Mucosa of descending colon (tissue), 3 donors: ENCODE data around the gene ST8SIA5. TPM values are rescaled to one million over a fixed set of nuclear protein-coding genes. Genes with fewer than 3 reads are reported as not detected.

ENCODE experiments used
- ATAC-seq: fragments of 200-7000 bp; cut with Tn5 transposase; one replicate; pipeline ENCODE4 v1.9.1; 2020; ENCODE audit warnings: mild to moderate bottlenecking, moderate library complexity
- DNase-seq, 3 donors: peaks; one replicate each; pipeline ENCODE4 v3.0.0-alpha.2; 2020
- H3K36me3 ChIP-seq: fragments of 200-600 bp; one replicate; pipeline ENCODE4 v1.8.0; 2021; ENCODE audit warnings: low read depth, mild to moderate bottlenecking
- H3K4me1 ChIP-seq: fragments of 200-600 bp; one replicate; pipeline ENCODE4 v1.8.0; 2021; ENCODE audit warnings: low read depth, mild to moderate bottlenecking
- H3K4me3 ChIP-seq: fragments of 200-600 bp; one replicate; pipeline ENCODE4 v1.8.0; 2021; ENCODE audit warnings: mild to moderate bottlenecking
- H3K9me3 ChIP-seq: fragments of 200-600 bp; one replicate; pipeline ENCODE4 v1.8.0; 2021; ENCODE audit warnings: mild to moderate bottlenecking
- intact Hi-C, 2 donors: fragments of 100-400 bp; cut with DNase I in 1 of 2; cut with micrococcal nuclease in 1 of 2; formaldehyde crosslinking; loops; one replicate each; pipeline versions ENCODE4 v1.11.0 to v1.11.1; 2022; cut with DNase I, micrococcal nuclease
- total RNA-seq, 3 donors: library from RNA; stranded (reverse); fragmentation: NEBNext Ultra II Directional in 2 of 3; extraction: Animal tissue kit (Norgen Biotek cat#: 25700) in 2 of 3; gene quantifications; one replicate each; pipeline versions ENCODE4 v1.2.1 to v1.2.4, GENCODE V29; 2021 to 2023
- TF ChIP-seq, protein P1 (sequence below): fragments of 200-600 bp; IDR thresholded peaks from one replicate; pipeline ENCODE4 v1.8.0; 2022; ENCODE audit warnings: antibody characterized with exemption, mild to moderate bottlenecking
- donor health status: DM: no; HTN: no; CAD: no; lungs with moderate emphysema.
- donor health status: DM: no; HTN: no; CAD: no.
- donor health status: DM: no; HTN: yes; CAD: no.

ST8SIA5 gene
- total RNA-seq, 3 donors from 2014 or later, result 0.20 to 0.66 (median 0.24) TPM

GRCh38 chr18:46700066-46700824 lies 56.6 kb downstream of the ST8SIA5 start:
- Histone ChIP-seq H3K9me3 (no peaks in the 10 kb centered on the region), H3K4me1 (no peaks in the 10 kb centered on the region), H3K4me3 (no peak overlapping the region), H3K36me3 (no peaks in the 10 kb centered on the region)
- TF ChIP-seq, protein P1, sequence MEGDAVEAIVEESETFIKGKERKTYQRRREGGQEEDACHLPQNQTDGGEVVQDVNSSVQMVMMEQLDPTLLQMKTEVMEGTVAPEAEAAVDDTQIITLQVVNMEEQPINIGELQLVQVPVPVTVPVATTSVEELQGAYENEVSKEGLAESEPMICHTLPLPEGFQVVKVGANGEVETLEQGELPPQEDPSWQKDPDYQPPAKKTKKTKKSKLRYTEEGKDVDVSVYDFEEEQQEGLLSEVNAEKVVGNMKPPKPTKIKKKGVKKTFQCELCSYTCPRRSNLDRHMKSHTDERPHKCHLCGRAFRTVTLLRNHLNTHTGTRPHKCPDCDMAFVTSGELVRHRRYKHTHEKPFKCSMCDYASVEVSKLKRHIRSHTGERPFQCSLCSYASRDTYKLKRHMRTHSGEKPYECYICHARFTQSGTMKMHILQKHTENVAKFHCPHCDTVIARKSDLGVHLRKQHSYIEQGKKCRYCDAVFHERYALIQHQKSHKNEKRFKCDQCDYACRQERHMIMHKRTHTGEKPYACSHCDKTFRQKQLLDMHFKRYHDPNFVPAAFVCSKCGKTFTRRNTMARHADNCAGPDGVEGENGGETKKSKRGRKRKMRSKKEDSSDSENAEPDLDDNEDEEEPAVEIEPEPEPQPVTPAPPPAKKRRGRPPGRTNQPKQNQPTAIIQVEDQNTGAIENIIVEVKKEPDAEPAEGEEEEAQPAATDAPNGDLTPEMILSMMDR, result no peak
- DNase-seq (no peak), ATAC-seq (no peak)
- intact Hi-C loops, result no loop called here

- no peak for ATAC-seq
- no peak for DNase-seq
- Histone ChIP-seq H3K36me3 (no peaks in the 10 kb centered on the region), H3K9me3 (no peaks in the 10 kb centered on the region), H3K4me1 (no peaks in the 10 kb centered on the region), H3K4me3 (no peak overlapping the region)
- TF ChIP-seq, protein P1, result no peak
- intact Hi-C loops, result no loop called here
Measured at GRCh38 chr18:46696702-46697101, 60.2 kb downstream of the ST8SIA5 start.

- no peaks in the 10 kb centered on the region for H3K9me3 ChIP-seq
- no peaks in the 10 kb centered on the region for H3K4me1 ChIP-seq
- no peaks in the 10 kb centered on the region for H3K36me3 ChIP-seq
- ATAC-seq (no peak), DNase-seq (no peak)
- intact Hi-C loops, result no loop called here
- TF ChIP-seq, protein P1, result no peak
- H3K4me3 ChIP-seq, result no peak overlapping the region
Measured at GRCh38 chr18:46696268-46696667, 60.6 kb downstream of the ST8SIA5 start.

DNA sequence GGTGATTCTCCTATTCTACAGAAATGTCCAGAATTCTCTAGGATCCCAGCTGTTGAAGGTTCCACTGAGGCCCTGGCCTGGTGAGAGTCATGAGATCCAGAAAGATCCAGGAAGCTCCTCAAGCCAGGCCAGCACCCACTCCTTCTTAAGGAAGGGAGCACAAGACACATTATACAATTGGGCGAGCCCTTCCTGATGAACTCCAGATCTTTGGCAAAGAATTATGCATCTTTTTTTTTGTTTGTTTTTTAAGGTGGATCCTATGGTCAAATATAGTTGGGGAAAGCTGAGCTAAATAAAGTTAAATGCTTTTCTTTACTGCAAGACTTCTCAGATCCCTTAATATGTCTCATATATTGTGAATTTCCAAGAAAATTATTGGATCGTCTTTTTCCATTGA lies 62.9 kb downstream of the ST8SIA5 start:
- H3K36me3 ChIP-seq, result no peaks in the 10 kb centered on the region
- TF ChIP-seq, protein P1, result no peak
- H3K9me3 ChIP-seq, result no peaks in the 10 kb centered on the region
- H3K4me1 ChIP-seq, result no peaks in the 10 kb centered on the region
- ATAC-seq (no peak), DNase-seq (no peak)
- no peak overlapping the region for H3K4me3 ChIP-seq
- intact Hi-C loops, result no loop called here

- H3K9me3 ChIP-seq, result no peaks in the 10 kb centered on the region
- H3K4me1 ChIP-seq, result no peaks in the 10 kb centered on the region
- ATAC-seq (no peak), DNase-seq (no peak)
- no peaks in the 10 kb centered on the region for H3K36me3 ChIP-seq
- H3K4me3 ChIP-seq, result no peak overlapping the region
- intact Hi-C loops, result no loop called here
- TF ChIP-seq, protein P1, result no peak
Measured at GRCh38 chr18:46688853-46689525, 67.9 kb downstream of the ST8SIA5 start.
